GM10266 (cell line): ENCODE results near the gene FCHO1.
"Not testable (repeated sequence)": the region's sequence is repeated elsewhere in the genome, so short reads cannot be mapped to it uniquely, and the experiment has no call there.

Experiments used
- DNase-seq: peaks from one replicate; pipeline ENCODE4 v3.0.0; 2012; ENCODE audit errors: extremely low spot score
- CTCF ChIP-seq: IDR thresholded peaks from 2 replicates; pipeline ENCODE4 v1.5.1; 2012; ENCODE audit warnings: mild to moderate bottlenecking, low read depth; ENCODE audit not compliant: control insufficient read depth, insufficient read depth; ENCODE audit errors: missing control alignments

The FCHO1 gene

DNA sequence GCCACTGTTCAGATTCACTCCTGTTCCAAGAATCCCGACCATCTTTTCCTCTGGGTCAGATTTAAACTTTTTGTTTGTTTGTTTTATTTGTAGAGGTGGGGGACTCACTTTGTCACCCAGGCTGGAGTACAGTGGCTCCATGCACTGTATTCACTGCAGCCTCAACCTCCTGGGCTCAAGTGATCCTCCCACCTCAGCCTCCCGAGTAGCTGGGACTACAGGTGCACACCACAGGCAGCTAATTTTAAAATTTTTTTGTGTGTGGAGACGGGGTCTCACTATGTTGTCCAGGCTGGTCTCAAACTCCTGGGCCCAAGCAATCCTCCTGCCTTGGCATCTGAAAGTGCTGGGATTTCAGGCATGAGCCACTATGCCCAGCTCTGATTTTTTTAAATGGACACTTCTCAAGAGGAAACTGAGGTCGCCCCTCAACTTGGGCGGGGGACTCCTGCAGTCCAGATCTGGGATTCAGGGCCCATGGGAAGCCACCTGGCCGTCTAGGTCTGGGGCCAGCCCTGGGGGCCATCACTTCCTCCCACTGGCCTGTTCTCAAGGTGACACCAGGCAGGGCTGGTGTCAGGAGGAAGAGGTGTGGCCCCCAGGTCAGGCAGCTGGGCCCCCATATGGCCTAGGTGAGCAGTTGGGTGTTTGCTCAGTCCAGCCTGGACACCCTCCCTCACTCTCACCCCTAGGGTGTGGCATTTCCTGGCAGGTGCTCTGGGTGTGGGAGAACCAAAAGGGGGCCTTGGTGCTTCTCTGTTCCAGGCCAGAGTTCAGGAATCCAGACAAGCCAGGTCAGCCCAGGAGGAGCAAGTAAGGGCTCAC lies 44.9 kb downstream of the FCHO1 start:
- DNase-seq = no peak
- TF ChIP-seq CTCF = no peak

- DNase-seq = no peak
- TF ChIP-seq CTCF = no peak
These were observed 45.7 kb downstream of the FCHO1 start for GRCh38 chr19:17796838-17797423.

DNA sequence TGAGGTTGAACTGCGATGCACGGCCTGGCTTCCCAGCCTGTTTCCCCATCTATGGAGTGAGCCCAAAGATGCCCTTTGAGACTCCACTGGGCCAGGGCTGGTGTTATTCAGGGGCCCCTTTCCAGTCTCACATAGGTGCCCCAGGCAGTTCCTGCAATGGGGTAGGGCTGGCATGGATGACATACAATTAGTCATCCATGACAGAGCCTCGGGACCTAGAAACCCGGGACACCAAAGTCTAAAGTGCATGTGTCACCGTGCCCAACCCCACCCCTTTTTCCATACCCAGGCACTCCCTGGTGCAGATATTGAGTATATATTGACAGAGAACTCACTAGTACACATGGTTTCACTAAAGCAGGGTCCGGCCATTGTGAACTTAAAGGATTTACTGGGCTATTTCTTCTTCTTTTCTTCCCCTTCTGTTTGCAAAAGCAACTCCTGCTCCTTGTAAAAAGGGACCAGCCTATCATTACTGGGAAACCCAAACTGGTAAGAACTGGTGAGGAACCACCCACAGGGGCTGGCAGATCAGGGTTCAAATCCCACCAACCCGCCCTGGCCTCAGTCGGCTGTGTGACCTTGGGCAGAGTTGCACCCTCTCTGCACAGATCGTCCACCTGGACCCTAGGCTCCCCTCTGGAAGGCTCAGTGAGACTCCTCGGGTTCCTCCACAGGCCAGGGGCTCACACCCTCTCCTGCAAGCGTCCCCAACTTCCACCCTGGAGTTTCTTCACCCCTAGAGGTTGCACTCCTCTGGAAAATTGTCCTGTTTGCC lies 46.3 kb downstream of the FCHO1 start:
- no peak for TF ChIP-seq CTCF
- no peak for DNase-seq

DNA sequence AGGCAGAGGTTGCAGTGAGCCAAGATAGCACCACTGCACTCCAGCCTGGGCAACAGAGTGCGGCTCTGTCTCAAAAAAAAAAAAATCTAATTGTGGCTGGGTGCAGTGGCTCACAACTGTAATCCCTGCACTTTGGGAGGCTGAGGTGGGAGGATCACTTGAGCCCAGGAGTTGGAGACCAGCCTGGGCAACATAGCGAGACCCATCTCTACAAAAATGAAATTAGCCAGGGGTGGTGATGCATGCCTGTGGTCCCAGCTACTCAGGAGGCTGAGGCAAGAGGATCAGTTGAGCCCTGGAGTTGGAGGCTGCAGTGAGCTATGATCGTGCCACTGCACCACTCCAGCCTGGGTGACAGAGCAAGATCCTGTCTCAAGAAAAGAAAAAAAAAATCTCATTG lies 47.3 kb downstream of the FCHO1 start:
- DNase-seq = not testable (repeated sequence)

GRCh38 chr19:17802137-17802858 lies 51.0 kb downstream of the FCHO1 start:
- TF ChIP-seq CTCF = no peak
- DNase-seq = no peak

- no peak for DNase-seq
- TF ChIP-seq CTCF = no peak
These were observed 52.1 kb downstream of the FCHO1 start for GRCh38 chr19:17803264-17803896.

DNA sequence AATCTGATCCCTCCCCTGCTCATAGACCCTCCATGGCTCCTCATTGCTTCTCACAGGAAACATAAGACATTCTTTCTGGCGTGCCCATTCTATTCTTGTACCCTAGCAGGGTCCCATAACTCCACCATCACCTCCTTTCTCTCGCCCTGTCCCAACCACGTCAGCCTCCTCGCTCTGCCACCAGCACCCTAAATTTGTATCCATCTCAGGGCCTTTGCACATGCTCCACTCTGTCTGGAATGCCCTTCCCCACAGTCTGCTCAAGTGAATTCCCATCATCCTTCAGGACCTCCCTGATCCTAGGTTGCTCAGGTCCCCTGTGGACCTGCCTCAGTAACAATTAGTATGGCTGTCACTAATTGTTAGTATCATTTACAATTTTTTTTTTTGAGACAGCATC lies 54.1 kb downstream of the FCHO1 start:
- TF ChIP-seq CTCF = no peak
- DNase-seq = no peak
